Measurements from ENCODE around the gene ANO1. TPM values are rescaled to one million over a fixed set of nuclear protein-coding genes. Genes with fewer than 3 reads are reported as not detected.

Gene ANO1
- polyA plus RNA-seq, 3 donors = not detected

- WGBS (ENCODE audit: insufficient coverage) = 98% methylated on average over 4 of the region's 4 CpGs
- Mint-ChIP-seq H3K4me3 (no peak overlapping the region), H3K36me3 (no peaks in the 10 kb centered on the region), H3K4me1 (no peaks in the 10 kb centered on the region), H3K9me3 (peaks cover 0 to 1% (median 0%) of the 10 kb centered on the region in 7 donors), H3K27ac (no peak overlapping the region), H3K27me3 (ENCODE audit: low read depth in 3 of 3) (peaks cover 8 to 15% (median 10%) of the 10 kb centered on the region in 3 donors)
- Histone ChIP-seq H3K9me3 (replicated peaks in 1 of 2; ENCODE audit: control insufficient read depth in 1 of 2, insufficient read depth in 1 of 2, low read length in 2 of 2) (no peaks in the 10 kb centered on the region), H3K79me2 (ENCODE audit: insufficient read depth, low read length) (no peaks in the 10 kb centered on the region), H3K4me2 (replicated peaks; ENCODE audit: extremely low read depth, low read length, poor library complexity, severe bottlenecking) (no peak overlapping the region), H3K9ac (ENCODE audit: insufficient read depth, low read length, poor library complexity, severe bottlenecking) (no peak overlapping the region), H3K27me3 (ENCODE audit: control insufficient read depth in 2 of 2, insufficient read depth in 2 of 2, low read length in 2 of 2) (peaks cover 0 to 6% of the 10 kb centered on the region in 2 donors), H4K20me1 (ENCODE audit: insufficient read depth, low read length) (no peaks in the 10 kb centered on the region), H2AFZ (ENCODE audit: insufficient read depth, low read depth, low read length, poor library complexity, severe bottlenecking) (no peak overlapping the region), H3K36me3 (replicated peaks in 1 of 2; ENCODE audit: control insufficient read depth in 1 of 2, insufficient read depth in 2 of 2, low read length in 2 of 2) (no peaks in the 10 kb centered on the region), H3K27ac (ENCODE audit: low read depth in 1 of 2, low read length in 2 of 2) (no peak overlapping the region), H3K4me3 (replicated peaks in 1 of 3; ENCODE audit: low read depth in 2 of 3, low read length in 3 of 3) (no peak overlapping the region), H3K4me1 (ENCODE audit: control insufficient read depth in 1 of 2, insufficient read depth in 2 of 2, low read length in 2 of 2) (no peaks in the 10 kb centered on the region)
- DNase-seq = no peak
- intact Hi-C loops (cut with micrococcal nuclease) = no loop called here
- TF ChIP-seq CTCF (IDR thresholded peaks at IDR 0.05) = no peak
Observed at GRCh38 chr11:70063555-70063954, 14.6 kb upstream of the ANO1 start.

GRCh38 chr11:70064008-70064725 lies 13.9 kb upstream of the ANO1 start:
- H3K27me3 ChIP-seq (ENCODE audit: control insufficient read depth in 2 of 2, insufficient read depth in 2 of 2, low read length in 2 of 2) = peaks cover 0 to 6% of the 10 kb centered on the region in 2 donors
- no peak for TF ChIP-seq CTCF (IDR thresholded peaks at IDR 0.05)
- DNase-seq = no peak
- H3K4me3 Mint-ChIP-seq = no peak overlapping the region
- H3K79me2 ChIP-seq (ENCODE audit: insufficient read depth, low read length) = no peaks in the 10 kb centered on the region
- H3K4me3 ChIP-seq (replicated peaks in 1 of 3; ENCODE audit: low read depth in 2 of 3, low read length in 3 of 3) = no peak overlapping the region
- H3K27ac ChIP-seq (ENCODE audit: low read depth in 1 of 2, low read length in 2 of 2) = no peak overlapping the region
- H3K4me2 ChIP-seq (replicated peaks; ENCODE audit: extremely low read depth, low read length, poor library complexity, severe bottlenecking) = no peak overlapping the region
- peaks cover 0 to 2% (median 0%) of the 10 kb centered on the region in 7 donors for H3K9me3 Mint-ChIP-seq
- no peaks in the 10 kb centered on the region for H3K36me3 Mint-ChIP-seq
- H3K27ac Mint-ChIP-seq = no peak overlapping the region
- H3K36me3 ChIP-seq (replicated peaks in 1 of 2; ENCODE audit: control insufficient read depth in 1 of 2, insufficient read depth in 2 of 2, low read length in 2 of 2) = no peaks in the 10 kb centered on the region
- H4K20me1 ChIP-seq (ENCODE audit: insufficient read depth, low read length) = no peaks in the 10 kb centered on the region
- WGBS (ENCODE audit: insufficient coverage) = 71% methylated on average over 3 of the region's 10 CpGs
- no peak overlapping the region for H3K9ac ChIP-seq (ENCODE audit: insufficient read depth, low read length, poor library complexity, severe bottlenecking)
- H3K9me3 ChIP-seq (replicated peaks in 1 of 2; ENCODE audit: control insufficient read depth in 1 of 2, insufficient read depth in 1 of 2, low read length in 2 of 2) = no peaks in the 10 kb centered on the region
- no peaks in the 10 kb centered on the region for H3K4me1 Mint-ChIP-seq
- intact Hi-C loops (cut with micrococcal nuclease) = no loop called here
- no peak overlapping the region for H2AFZ ChIP-seq (ENCODE audit: insufficient read depth, low read depth, low read length, poor library complexity, severe bottlenecking)
- peaks cover 9 to 19% (median 14%) of the 10 kb centered on the region in 3 donors for H3K27me3 Mint-ChIP-seq (ENCODE audit: low read depth in 3 of 3)
- H3K4me1 ChIP-seq (ENCODE audit: control insufficient read depth in 1 of 2, insufficient read depth in 2 of 2, low read length in 2 of 2) = no peaks in the 10 kb centered on the region
